ELF-1 (cell line): ENCODE data around the gene PPP1R7.

Experiments
- DNase-seq: peaks from one replicate; pipeline ENCODE4 v3.0.0-alpha.2; 2016; ENCODE audit warnings: low read depth, low spot score

The PPP1R7 gene

GRCh38 chr2:241120440-241120839, 29.8 kb upstream of the PPP1R7 start:
- DNase-seq, result no peak

GRCh38 chr2:241121008-241121407, 29.3 kb upstream of the PPP1R7 start:
- DNase-seq, result no peak

DNA sequence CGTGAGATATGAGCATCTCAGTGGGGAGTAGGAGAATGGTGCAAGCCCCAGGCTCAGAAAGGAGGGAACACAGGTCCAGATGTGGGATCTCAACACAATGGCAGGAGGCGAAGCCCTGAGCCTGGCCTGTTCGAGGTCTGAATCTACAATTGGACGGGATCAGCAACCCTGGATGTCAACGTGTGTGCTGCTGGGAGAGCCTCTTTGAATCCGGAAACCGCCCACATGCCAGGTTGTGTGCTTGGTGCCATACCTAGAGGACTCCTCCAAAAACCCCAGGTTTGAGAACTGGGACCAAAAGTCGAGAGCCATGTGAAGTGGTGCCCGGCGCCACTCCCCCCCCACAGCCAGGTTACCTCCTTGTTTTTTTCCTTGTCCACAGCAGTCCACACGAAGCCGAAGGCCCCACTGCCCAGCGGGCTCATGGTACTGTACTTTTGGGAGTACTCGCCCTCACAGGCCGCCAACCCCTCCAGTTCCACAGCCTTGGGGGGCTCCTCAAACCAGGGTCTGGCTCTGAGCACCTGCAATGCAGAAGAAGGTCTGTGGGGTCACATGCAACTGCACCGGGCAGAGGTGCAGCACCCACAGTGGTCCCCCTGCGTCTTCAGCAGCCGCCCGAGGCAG, 27.8 kb upstream of the PPP1R7 start:
- DNase-seq, result no peak

- DNase-seq, result peak; percentile 18
Observed at GRCh38 chr2:241123816-241124536, 26.3 kb upstream of the PPP1R7 start.

- no peak for DNase-seq
Observed at GRCh38 chr2:241125626-241126025, 24.6 kb upstream of the PPP1R7 start.

DNA sequence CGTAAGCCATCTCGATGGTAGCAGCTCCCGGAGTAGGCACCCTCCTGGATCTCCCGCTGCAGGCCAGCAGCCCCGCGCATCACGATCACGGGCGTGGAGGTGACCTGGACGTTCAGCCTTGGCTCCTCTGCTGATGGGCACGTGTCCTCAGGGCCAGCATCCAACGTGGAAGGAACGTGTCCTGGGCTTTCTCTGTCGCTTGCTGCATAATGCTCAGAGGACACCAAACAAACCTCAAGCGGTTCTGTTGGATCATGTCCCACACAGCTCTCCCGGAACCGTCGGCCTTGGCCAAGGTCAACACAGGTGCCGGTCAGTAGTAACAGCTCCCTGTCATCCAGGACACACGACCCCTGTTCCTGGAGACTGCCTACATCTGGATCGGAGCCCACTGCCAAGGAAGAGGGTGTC, 24.1 kb upstream of the PPP1R7 start:
- no peak for DNase-seq

GRCh38 chr2:241126771-241127202, 23.5 kb upstream of the PPP1R7 start:
- no peak for DNase-seq

GRCh38 chr2:241128266-241128665, 22.0 kb upstream of the PPP1R7 start:
- no peak for DNase-seq

DNA sequence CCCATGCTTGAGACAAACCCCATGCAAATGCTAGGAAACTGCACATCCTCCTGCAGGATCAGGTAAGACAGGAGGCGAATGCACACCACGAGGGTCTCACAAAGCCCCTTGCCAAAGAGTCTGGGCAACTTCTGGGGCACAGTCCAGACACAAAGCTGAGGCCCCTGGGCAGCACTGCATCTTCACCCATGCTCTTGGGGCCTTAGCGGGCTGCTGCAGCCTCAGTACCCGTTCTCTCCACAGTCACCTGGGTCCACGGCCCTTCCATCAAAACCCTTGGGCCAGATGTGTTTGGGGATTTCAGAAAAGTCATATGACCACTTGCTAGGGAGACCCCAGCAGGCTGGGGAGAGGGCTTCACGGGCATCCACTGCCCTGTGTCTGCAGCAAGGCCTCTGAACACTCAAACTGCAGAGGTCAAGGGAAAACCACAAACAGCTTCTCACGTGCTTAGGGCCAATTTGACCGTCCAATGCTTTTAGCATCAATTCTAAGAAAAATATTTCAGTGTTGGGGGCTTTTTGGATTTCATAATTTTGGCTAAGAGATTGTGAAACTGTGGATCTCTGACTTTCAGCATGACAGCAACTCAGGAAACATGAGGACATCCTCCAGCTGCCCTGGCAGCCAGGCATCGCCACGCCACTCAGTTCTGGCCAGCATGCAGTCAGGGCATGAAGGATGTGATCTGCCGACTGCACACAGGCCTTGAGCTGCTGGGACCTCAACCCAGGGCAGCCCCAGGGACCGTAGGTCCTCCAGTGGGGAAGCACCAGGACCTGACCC, 21.0 kb upstream of the PPP1R7 start:
- DNase-seq, result no peak

DNA sequence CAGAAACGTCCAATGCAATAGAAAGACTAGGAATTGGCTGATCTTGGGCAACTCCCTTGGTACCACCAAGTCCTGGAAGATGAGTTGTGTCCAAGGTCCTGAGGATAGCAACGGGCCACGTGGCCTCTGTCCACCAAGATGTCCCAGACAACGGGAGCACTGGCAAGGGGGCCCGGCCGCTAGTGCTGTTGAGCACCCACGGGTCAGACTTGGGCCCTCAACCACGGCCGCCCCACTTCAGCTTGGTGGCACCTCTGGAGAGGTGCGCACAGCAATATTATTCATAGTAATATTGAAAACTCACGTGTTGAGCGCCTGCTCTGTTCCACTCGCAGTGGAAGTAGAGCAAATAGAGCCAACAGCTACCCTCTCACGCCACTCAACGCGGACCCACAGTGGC, 20.0 kb upstream of the PPP1R7 start:
- no peak for DNase-seq

DNA sequence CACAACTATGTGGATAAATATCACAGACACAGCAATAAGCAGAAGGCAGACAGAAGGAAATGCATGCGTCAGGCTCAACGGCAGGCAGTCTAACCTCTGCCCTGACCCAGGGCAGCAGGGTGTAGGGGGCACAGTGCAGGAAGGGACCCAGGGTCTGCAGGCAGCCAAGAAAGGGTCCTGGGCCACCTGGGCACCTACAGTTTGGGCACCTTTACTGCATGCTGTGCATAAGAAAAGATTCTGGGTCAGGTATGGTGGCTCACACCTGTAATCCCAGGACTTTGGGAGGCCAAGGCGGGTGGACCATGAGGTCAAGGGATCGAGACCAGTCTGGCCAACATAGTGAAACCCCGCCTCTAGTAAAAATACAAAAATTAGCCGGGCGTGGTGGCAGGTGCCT, 18.7 kb upstream of the PPP1R7 start:
- DNase-seq, result no peak

- DNase-seq, result no peak
Observed at GRCh38 chr2:241132538-241133435, 17.5 kb upstream of the PPP1R7 start.

DNA sequence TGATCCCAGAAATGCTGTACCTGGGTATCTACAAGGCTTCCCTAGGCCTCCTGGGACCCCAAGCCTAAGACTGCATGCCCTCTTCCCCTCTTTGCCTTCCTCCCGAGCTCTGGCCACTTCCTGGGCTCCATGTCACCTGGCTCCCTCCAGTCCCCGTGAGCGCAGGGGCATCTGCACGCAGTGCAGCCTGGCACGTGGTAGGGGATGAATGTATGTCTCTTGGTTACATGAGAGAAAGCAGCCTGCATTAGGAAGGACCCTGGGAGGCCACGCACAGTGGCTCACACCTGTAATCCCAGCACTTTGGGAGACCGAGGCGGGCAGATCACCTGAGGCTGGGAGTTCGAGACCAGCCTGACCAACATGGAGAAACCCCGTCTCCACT, 16.8 kb upstream of the PPP1R7 start:
- no peak for DNase-seq

DNA sequence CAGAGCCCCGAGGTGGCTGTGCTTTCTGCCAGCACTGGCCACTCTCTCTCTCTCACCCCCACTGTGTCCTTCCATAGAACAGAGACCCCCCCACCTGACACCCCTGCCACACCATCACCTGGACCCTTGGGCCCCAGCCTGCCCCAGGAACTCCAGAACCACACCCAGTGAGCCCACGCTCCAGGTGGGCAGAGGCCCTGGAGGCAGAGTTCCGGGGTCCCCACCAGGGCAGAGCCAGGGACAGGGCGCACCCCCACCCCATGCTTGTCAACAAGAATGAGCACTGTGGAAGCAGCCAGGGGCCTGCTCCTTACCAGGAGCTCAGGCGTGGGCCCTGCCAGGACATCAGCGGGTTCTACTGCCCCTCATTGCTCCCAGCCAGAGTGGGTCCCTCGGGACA, 15.6 kb upstream of the PPP1R7 start:
- no peak for DNase-seq

DNA sequence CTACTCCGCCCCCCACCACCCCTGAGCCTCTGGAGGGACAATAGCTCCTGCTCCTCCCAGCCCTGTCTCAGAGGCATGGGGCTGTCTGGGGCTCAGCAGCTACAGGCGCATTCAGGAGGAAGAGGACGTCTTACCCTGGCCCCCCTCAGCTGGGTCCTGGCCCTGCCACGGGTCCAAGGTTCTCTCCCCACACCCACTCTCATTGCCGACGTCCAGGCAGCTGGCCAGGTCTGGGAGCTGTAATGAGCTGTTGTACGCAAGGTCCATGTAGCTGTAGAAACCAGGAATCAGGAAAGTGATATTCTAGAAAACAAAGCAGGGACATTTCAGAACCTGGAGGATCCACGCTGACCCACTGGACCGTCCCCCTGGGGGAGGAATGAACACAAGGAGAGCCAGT, 14.5 kb upstream of the PPP1R7 start:
- DNase-seq, result no peak

DNA sequence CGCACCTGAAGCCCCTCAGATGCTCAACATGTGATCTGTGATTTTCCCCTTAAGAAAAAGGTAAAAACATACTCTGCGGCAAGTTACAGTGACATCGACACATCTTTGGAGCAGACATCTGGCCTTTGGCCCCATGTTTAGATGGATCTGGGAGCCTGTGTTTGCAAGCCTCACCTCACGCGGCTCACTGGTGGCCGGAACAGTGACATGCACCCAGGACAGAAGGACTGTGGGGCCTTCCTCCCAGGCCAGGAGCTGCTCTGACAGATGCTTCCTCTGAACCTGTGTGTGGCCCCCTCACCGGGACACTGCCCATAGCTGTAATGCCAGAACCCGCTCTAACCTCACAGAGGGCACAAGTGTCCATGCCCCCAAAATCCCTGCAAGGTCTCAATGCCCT, 14.1 kb upstream of the PPP1R7 start:
- no peak for DNase-seq

- DNase-seq, result no peak
Observed at GRCh38 chr2:241136661-241137260, 13.5 kb upstream of the PPP1R7 start.

DNA sequence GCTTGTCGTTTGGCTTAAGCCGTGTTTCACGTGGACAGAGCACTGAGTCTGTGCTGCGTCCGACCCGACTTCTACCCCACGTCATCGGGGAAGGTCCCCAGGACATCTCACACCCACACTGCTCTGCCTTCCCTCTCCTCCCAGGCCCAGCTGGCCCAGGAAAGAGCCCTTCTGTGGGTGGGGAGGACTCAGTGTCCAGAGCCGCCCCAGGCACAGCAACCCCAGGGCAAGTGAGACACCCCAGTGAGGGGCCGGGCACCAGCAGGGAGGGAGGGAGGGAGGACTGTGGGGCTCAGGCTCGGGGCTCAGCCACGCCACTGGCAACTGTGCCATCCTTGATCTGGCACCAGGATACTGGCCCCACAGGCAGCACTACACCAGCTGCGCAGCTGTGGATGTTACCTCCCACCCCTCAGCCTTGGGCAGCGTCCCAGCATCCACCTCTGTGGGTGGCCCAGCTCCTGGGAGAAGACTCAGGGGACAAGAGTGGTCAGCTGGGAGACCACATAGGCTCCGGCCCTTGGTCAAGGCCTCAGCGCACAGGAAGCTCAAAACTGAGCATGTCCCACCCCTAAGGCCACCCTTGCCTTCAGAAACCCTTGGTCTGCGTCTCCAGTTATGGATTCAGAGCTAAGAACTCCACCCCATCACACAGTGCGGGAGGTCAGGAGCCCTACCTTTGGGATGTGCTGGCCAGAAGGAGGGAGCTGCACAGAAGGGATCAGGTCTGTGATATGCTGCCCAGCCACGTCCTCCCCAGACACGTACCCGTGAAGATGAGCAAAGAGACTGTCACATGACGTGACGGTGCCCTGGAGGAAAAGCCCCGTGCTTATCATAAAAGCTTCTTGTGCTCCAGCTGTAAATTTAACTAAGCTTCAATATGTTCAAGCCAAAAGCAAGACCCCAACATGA, 12.7 kb upstream of the PPP1R7 start:
- DNase-seq, result no peak

- no peak for DNase-seq
Observed at GRCh38 chr2:241138471-241138870, 11.8 kb upstream of the PPP1R7 start.
